ENCODE measurements around the gene KLHL21.

KLHL21 gene

DNA sequence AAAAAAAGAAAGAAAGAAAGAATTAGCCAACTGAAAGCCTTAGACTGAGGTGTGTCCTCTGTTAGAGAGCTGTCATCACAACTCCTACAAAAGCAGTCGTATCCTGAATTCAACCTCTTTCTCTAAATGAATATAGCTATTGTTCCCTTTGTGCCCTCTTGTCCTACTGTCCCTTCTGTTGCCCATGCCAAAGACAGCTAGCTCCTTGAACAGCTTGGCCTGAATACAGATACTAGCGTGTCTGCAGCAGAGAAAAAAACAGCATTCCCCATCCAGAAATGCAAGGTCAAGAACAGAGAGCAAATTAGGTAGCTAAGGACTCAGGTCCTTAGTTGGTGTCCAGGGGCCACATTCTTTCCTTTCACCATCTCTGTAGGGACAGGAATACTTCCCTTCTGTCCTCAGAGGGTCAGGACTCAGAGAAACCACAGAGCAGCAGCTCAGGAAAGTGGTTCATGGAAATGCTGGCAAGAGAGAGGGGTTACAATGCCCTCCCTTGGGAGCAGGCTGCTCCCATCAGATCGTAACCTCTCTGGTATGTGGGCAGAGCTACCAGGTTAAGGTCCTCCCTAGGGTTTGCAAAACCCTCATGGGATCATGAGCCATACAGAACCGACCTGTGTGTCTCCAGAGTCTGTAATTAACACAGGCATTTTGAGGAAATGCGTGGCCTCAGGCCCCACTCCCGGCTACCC, 24.7 kb downstream of the KLHL21 start:
- DNase-seq (ENCODE audit: low spot score), result no peak
- TF ChIP-seq, protein P1, sequence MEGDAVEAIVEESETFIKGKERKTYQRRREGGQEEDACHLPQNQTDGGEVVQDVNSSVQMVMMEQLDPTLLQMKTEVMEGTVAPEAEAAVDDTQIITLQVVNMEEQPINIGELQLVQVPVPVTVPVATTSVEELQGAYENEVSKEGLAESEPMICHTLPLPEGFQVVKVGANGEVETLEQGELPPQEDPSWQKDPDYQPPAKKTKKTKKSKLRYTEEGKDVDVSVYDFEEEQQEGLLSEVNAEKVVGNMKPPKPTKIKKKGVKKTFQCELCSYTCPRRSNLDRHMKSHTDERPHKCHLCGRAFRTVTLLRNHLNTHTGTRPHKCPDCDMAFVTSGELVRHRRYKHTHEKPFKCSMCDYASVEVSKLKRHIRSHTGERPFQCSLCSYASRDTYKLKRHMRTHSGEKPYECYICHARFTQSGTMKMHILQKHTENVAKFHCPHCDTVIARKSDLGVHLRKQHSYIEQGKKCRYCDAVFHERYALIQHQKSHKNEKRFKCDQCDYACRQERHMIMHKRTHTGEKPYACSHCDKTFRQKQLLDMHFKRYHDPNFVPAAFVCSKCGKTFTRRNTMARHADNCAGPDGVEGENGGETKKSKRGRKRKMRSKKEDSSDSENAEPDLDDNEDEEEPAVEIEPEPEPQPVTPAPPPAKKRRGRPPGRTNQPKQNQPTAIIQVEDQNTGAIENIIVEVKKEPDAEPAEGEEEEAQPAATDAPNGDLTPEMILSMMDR (IDR thresholded peaks at IDR 0.05; ENCODE audit: extremely low read depth, missing control alignments), result no peak

DNA sequence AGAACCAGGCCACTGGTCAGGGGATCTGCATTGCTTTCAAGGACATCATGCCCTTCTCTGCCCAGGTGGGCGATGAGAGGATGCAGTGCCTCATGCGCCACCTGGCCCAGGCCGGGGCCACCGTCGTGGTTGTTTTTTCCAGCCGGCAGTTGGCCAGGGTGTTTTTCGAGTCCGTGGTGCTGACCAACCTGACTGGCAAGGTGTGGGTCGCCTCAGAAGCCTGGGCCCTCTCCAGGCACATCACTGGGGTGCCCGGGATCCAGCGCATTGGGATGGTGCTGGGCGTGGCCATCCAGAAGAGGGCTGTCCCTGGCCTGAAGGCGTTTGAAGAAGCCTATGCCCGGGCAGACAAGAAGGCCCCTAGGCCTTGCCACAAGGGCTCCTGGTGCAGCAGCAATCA, 27.9 kb downstream of the KLHL21 start:
- DNase-seq (ENCODE audit: low spot score), result no peak

DNA sequence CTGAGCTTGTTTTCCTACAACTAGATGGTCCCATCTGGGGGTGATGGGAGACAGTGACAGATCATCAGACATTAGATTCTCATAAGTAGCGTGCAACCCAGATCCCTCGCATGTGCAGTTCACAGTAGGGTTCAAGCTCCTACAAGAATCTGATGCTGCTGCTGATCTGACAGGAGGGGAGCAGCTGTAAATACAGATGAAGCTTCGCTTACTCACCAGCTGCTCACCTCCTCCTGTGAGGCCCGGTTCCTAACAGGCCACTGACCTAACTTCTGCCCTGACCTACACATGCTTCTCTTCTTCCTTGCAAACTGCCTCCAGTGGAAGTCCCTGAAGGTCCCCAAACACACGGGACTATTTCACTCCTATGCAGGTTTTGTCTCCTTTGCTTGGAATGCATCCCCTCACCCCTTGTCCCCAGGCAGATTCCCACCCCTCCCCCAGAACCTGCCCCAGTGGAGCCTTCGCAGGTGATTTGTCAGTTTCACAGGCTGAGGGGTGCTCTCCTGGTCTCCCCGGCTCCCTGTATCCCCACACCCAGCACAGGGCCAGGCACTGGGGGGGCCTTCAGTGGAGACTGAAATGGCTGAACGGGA, 28.5 kb downstream of the KLHL21 start:
- no peak for DNase-seq (ENCODE audit: low spot score)
- TF ChIP-seq, protein P1 (IDR thresholded peaks at IDR 0.05; ENCODE audit: extremely low read depth, missing control alignments), result no peak

More for the DNA sequence above, 27.9 kb downstream of the KLHL21 start:
- TF ChIP-seq, protein P1 (IDR thresholded peaks at IDR 0.05; ENCODE audit: extremely low read depth, missing control alignments), result no peak

DNA sequence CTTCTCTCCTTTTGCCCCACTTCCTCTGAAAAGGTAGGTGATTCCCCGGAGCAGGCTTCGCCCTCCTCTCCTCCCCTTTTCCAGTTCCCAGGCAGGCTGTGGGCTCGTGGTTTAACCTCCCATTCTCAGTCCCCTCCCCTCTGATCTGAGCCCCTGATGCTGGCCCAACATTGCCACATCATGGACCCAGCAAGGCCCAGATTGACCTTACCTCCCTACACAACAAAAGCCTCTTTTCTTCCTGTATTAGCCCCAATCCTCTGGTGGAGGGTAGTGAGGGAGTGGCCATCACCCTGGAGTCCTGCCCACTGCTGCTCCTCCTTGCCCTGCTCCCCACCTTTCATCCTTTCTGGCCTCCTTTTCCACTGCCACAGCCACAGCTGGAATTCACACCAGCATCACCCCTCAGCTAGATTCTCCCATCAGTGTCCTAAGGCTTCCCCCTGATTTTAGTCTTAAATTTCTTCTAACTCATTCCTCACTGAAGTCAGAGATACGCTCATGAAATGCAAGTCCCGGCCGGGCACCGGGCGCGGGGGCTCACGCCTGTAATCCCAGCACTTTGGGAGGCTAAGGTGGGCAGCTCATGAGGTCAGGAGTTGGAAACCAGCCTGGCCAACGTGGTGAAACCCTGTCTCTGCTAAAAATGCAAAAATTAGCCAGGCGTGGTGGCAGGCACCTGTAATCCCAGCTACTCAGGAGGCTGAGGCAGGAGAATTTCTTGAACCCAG, 29.9 kb downstream of the KLHL21 start:
- TF ChIP-seq, protein P1 (IDR thresholded peaks at IDR 0.05; ENCODE audit: extremely low read depth, missing control alignments), result no peak
- DNase-seq (ENCODE audit: low spot score), result no peak

DNA sequence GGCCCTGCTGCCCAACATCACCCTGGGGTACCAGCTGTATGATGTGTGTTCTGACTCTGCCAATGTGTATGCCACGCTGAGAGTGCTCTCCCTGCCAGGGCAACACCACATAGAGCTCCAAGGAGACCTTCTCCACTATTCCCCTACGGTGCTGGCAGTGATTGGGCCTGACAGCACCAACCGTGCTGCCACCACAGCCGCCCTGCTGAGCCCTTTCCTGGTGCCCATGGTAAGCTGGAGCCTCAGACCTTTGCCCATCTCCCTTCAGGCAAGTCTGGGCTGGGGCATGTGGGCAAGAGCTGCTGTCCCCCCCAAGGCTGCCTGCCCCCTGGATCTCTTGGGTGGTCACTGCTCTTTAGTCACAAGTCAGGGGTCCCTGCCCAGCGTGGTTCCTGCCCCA, 31.7 kb downstream of the KLHL21 start:
- TF ChIP-seq, protein P1 (IDR thresholded peaks at IDR 0.05; ENCODE audit: extremely low read depth, missing control alignments), result no peak
- DNase-seq (ENCODE audit: low spot score), result no peak

DNA sequence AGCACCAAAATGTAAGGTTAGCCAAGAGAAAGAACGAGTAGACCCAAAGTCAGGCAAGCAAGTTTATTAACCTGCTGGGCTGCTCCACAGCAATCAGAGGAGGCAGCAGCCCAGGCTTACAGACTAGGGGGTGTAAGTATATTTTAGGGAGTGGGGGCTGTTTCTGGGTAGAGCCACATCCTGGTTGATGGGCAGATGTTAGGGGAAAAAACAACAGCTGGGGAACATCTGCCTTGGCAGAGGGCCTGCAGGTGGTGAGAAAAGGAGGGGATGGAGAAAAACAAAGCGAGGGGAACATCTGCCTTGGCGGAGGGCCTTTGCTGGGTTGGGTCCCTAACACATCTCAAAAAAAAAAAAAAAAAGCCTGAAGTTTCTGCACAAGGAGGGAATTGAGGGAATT, 32.6 kb downstream of the KLHL21 start:
- DNase-seq (ENCODE audit: low spot score), result no peak
- TF ChIP-seq, protein P1 (IDR thresholded peaks at IDR 0.05; ENCODE audit: extremely low read depth, missing control alignments), result no peak

DNA sequence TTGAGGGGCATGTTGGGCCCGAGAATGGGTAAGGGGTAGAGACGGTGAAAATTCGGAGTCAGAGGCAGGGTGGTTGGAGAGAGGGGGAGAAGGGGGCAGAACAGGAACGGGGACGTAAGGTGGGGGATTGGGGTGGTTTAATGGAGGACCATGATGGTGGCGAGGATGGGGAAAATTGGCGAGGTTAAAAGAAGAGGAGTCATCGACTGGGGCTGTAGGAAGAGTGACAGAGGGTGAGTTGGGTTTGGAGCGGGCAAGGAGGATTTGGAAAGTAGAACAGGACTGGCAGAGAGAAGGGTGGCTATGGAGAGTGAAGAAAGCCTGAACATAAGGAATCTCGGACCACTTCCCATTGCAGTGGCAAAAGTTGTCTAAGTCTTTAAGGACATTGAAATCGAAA, 33.6 kb downstream of the KLHL21 start:
- TF ChIP-seq, protein P1 (IDR thresholded peaks at IDR 0.05; ENCODE audit: extremely low read depth, missing control alignments), result no peak
- DNase-seq (ENCODE audit: low spot score), result no peak

All from GM20000 (cell line).